ENCODE results near the gene LRCH3. TPM values are rescaled to one million over a fixed set of nuclear protein-coding genes. Genes with fewer than 3 reads are reported as not detected.

The LRCH3 gene
- total and polyA plus RNA-seq, 9 of the 15 experiments (the other 6 are each of a cell fraction or from before 2014, with no cell fraction given), result 4.6 to 75.3 (median 30.3) TPM

DNA sequence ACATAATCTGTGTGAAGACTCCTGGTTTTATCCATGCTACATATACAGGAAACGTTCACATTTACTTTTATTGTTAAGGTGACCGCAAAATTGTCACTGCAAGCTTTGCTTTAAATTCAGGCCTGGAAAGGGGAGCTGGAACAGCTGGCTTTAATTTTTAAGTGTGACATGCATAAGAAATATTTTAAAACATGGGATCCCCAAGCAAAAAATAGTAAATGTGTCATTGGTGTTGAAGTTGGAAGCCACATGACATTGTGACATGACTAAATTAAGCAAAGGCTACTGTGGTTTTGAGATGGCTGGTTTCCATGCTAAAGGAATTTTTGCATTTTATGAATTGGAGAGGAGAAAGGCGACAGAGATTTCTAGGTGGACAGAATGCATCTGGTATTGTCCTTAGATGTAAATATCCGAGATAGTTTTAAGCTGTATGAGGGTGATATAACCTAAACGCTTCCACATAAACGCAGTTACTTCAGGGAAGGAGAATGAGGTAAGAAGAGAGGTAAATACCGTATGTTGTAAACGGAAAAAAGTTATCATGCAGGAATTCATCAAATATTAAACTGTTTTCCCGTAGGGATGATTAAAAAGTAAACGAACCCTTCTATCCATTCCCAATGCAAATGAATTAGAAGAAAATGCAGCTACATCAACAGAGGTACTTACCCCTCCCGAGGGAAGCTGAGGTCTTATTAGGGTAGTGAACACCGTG is 42.3 kb upstream of the LRCH3 start:
- H3K9me1 ChIP-seq (ENCODE audit: control insufficient read depth, insufficient read depth, low read length), result no peaks in the 10 kb centered on the region
- H2AFZ ChIP-seq (ENCODE audit: low read depth, low read length), result peak overlapping the region; percentile 98
- TF ChIP-seq EP300 (IDR thresholded peaks at IDR 0.05; ENCODE audit: low read length) (no peak), TRIM28 (IDR thresholded peaks at IDR 0.05) (no peak), CHD1 (IDR thresholded peaks at IDR 0.05; ENCODE audit: low read length) (no peak), TOE1 (IDR thresholded peaks at IDR 0.05; ENCODE audit: borderline replicate concordance) (no peak), TOE1 (CRISPR knock-in tag; IDR thresholded peaks at IDR 0.05; ENCODE audit: borderline replicate concordance, low read depth) (no peak), ZNF354B (CRISPR knock-in tag; IDR thresholded peaks at IDR 0.05) (0 out of 2 replicates have a peak, but pooled peaks have one; percentile 5), GTF2F1 (IDR thresholded peaks at IDR 0.05; ENCODE audit: low read depth, low read length) (no peak), ZNF121 (CRISPR knock-in tag; conservative IDR thresholded peaks at IDR 0.05) (no peak), ZNF507 (tag; conservative IDR thresholded peaks at IDR 0.05) (peak; percentile 88), ELF2 (CRISPR knock-in tag; IDR thresholded peaks at IDR 0.05) (no peak), E2F3 (CRISPR knock-in tag; IDR thresholded peaks at IDR 0.05) (no peak), ZFP1 (CRISPR knock-in tag; IDR thresholded peaks at IDR 0.05) (no peak), ARID2 (IDR thresholded peaks at IDR 0.05) (no peak), TARDBP (IDR thresholded peaks at IDR 0.05) (no peak), TCF7L2 (IDR thresholded peaks at IDR 0.05; ENCODE audit: low read depth, low read length) (no peak), POU5F1 (IDR thresholded peaks at IDR 0.05; ENCODE audit: borderline replicate concordance, low read depth, low read length, partially characterized antibody) (no peak), LARP7 (IDR thresholded peaks at IDR 0.05) (no peak), TCFL5 (CRISPR knock-in tag; conservative IDR thresholded peaks at IDR 0.05) (no peak), ZFX (CRISPR knock-in tag; IDR thresholded peaks at IDR 0.05) (peak; percentile 20; the same call in 1 of the 2 replicates)
- TF ChIP-seq, protein P1, sequence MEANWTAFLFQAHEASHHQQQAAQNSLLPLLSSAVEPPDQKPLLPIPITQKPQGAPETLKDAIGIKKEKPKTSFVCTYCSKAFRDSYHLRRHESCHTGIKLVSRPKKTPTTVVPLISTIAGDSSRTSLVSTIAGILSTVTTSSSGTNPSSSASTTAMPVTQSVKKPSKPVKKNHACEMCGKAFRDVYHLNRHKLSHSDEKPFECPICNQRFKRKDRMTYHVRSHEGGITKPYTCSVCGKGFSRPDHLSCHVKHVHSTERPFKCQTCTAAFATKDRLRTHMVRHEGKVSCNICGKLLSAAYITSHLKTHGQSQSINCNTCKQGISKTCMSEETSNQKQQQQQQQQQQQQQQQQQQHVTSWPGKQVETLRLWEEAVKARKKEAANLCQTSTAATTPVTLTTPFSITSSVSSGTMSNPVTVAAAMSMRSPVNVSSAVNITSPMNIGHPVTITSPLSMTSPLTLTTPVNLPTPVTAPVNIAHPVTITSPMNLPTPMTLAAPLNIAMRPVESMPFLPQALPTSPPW (CRISPR knock-in tag; IDR thresholded peaks at IDR 0.05), result no peak
- H3K4me1 ChIP-seq (replicated peaks in 1 of 2; ENCODE audit: control insufficient read depth in 2 of 2, insufficient read depth in 2 of 2, low read length in 2 of 2), result peaks cover 30 to 31% of the 10 kb centered on the region in 2 experiments; a peak in 4 of 5 replicates
- peak overlapping the region; percentile 86; the same call in 2 of the 3 replicates for H3K27ac ChIP-seq (ENCODE audit: extremely low read depth, low read depth, low read length)
- WGBS (ENCODE audit: insufficient coverage, low coverage, missing lambda C conversion rate), result 28% methylated on average over 12 of the region's 12 CpGs
- in situ Hi-C loops (cut with MboI), result no loop called here
- peak; percentile 66 for FAIRE-seq
- ChIA-PET POLR2A (interaction anchor here (0.7 to 1.9 kb wide), 6 partner anchors 9 to 301 kb away, joined by 3 to 17 read pairs (median 5); partner anchors contain the start of genes LRCH3 and RUBCN), CTCF (ENCODE audit: low intra/inter-chr PET ratio) (no interaction called here)
- no peak for DNase-seq (ENCODE audit: extremely low read depth in 1 of 4, low spot score in 3 of 4)
- H3K36me3 ChIP-seq (ENCODE audit: control insufficient read depth, insufficient read depth, low read length), result no peaks in the 10 kb centered on the region
- no peaks in the 10 kb centered on the region for H3K27me3 ChIP-seq (ENCODE audit: control insufficient read depth in 2 of 2, insufficient read depth in 2 of 2, low read length in 2 of 2)
- H3K79me2 ChIP-seq (ENCODE audit: control insufficient read depth, insufficient read depth, low read length), result peaks cover 37% of the 10 kb centered on the region
- intact Hi-C loops (cut with micrococcal nuclease), result loop anchor here (1.0 kb wide), 1 partner anchor 43 kb away; the partner anchor contains the start of gene LRCH3
- H3K9ac ChIP-seq (ENCODE audit: insufficient read depth in 1 of 2, low read depth in 2 of 2, low read length in 2 of 2), result peak overlapping the region; percentile 49 to 97
- ATAC-seq, result no peak
- H3K4me2 ChIP-seq (ENCODE audit: insufficient read depth, low read length), result peak overlapping the region; percentile 80
- BruUV-seq (replicated peaks), result no TSS peak
- no peaks in the 10 kb centered on the region; the same call in 1 of the 2 replicates for H4K20me1 ChIP-seq (replicated peaks; ENCODE audit: control insufficient read depth, insufficient read depth, low read length)
- no peaks in the 10 kb centered on the region for H3K9me3 ChIP-seq (replicated peaks; ENCODE audit: control insufficient read depth, insufficient read depth, low read depth, low read length)
- peak overlapping the region; percentile 76 for H3K4me3 ChIP-seq
